GM10248 (cell line): ENCODE results near the gene COG7.
"Not testable (repeated sequence)": the region's sequence is repeated elsewhere in the genome, so short reads cannot be mapped to it uniquely, and the experiment has no call there.

Source experiments
- CTCF ChIA-PET: fragments of 300-600 bp; sonication (Branson Sonifier 250); formaldehyde crosslinking; extraction: SDS; loops from one replicate; lab custom pipeline; 2021; ENCODE audit warnings: antibody characterized with exemption; lab: Yijun Ruan, JAX
- POLR2A ChIA-PET: fragments of 350-650 bp; sonication (Branson Sonifier 250); formaldehyde crosslinking; extraction: SDS; loops from one replicate; lab custom pipeline; 2020; ENCODE audit warnings: antibody characterized with exemption; lab: Yijun Ruan, JAX
- DNase-seq: peaks from one replicate; pipeline ENCODE4 v3.0.0; 2012; ENCODE audit errors: extremely low spot score
- TF ChIP-seq, protein P1 (sequence below): IDR thresholded peaks from 2 replicates; pipeline ENCODE4 v1.5.1; 2012; ENCODE audit warnings: mild to moderate bottlenecking, low read depth; ENCODE audit errors: extremely low read depth, missing control alignments, control extremely low read depth

COG7 gene

DNA sequence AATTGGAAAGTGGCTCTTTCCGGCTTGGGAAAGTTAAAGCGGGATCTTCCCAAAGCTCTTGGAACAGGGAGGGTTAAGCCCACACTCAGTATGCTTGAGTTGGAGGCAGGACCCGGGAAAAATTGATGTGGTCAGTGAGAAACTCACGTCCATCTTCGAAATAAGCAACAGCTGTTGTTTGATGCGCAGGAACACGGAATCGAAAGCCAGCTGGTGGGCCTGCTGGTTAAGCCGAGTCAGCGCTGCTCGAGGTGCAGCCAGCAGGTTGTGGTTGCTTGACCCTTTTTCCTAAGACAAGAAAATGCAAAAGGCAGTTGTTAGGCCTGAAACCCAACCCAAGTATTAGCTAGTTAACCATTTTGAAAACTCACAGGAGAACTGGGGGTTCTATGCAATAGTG lies 49.4 kb downstream of the COG7 start:
- TF ChIP-seq, protein P1, sequence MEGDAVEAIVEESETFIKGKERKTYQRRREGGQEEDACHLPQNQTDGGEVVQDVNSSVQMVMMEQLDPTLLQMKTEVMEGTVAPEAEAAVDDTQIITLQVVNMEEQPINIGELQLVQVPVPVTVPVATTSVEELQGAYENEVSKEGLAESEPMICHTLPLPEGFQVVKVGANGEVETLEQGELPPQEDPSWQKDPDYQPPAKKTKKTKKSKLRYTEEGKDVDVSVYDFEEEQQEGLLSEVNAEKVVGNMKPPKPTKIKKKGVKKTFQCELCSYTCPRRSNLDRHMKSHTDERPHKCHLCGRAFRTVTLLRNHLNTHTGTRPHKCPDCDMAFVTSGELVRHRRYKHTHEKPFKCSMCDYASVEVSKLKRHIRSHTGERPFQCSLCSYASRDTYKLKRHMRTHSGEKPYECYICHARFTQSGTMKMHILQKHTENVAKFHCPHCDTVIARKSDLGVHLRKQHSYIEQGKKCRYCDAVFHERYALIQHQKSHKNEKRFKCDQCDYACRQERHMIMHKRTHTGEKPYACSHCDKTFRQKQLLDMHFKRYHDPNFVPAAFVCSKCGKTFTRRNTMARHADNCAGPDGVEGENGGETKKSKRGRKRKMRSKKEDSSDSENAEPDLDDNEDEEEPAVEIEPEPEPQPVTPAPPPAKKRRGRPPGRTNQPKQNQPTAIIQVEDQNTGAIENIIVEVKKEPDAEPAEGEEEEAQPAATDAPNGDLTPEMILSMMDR, result no peak
- POLR2A ChIA-PET, result no interaction called here
- DNase-seq, result no peak
- CTCF ChIA-PET, result interaction anchor here (1.4 to 2.4 kb wide), 4 partner anchors 10 to 31 kb away, joined by 4 to 12 read pairs (median 6); no protein-coding TSS in a partner anchor

DNA sequence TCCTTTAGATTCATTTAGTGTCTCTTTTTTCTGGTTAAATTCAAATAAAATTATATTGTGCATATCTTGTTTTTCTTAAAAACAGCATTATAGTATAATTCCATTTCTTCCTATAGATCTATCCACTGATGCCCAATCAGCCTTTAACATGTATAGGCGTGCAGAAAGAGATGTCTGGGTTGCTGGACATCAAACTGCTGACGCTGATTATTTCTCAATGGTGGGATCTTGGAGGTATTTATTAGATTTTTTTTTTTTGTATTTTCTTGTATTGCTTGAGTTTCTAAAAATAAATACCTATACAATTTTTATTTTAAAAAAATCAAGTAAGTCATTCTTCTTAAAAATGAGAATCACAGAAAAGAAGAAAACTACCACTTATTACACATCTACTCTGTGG lies 50.9 kb downstream of the COG7 start:
- ChIA-PET CTCF (no interaction called here), POLR2A (no interaction called here)
- TF ChIP-seq, protein P1, result no peak
- no peak for DNase-seq

DNA sequence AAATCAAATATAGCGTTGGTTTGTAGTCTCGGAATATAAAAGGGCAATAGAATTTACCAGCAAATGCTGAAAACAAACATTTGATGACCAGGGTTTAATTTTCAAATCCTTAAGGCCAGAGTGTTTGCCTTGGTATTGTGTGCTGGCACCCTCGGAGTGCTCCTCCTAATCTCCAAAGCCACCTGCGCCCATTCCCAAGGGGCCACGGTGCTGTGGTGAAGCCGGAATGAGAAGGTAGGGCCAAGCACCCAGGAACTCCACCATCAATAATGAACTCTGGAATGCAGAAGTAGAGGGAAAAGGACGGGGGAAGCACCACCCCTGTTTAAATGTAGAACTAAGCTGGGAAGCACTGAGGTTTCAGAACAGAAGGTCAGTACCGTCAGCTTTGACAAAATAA lies 51.9 kb downstream of the COG7 start:
- ChIA-PET CTCF (interaction anchor here (0.6 to 2.7 kb wide), 2 partner anchors 14 to 35 kb away, joined by 3 to 11 read pairs; no protein-coding TSS in a partner anchor), POLR2A (no interaction called here)

DNA sequence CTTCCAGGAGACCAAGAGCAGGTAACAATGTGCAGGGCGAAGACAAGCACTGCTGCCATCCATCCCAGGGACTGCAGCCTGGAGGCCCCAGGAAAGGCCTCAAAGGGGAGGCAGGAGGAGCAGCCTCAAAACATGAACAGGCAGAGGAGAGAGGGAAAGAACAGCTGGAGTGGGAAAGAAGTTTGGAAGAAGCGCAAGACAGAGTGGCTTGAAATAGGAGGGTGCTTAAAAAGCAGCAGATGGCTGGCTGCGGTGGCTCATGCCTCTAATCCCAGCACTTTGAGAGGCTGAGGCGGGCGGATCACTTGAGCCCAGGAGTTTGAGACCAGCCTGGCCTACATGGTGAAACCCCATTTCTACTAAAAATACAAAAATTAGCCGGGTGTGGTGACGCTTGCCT lies 52.5 kb downstream of the COG7 start:
- DNase-seq, POLR2A ChIA-PET: not testable (repeated sequence)
- CTCF ChIA-PET, result interaction anchor here (2.3 to 2.7 kb wide), 2 partner anchors 15 to 35 kb away, joined by 11 to 14 read pairs; no protein-coding TSS in a partner anchor

More for the DNA sequence above, 51.9 kb downstream of the COG7 start:
- DNase-seq, result no peak
- TF ChIP-seq, protein P1, result no peak

DNA sequence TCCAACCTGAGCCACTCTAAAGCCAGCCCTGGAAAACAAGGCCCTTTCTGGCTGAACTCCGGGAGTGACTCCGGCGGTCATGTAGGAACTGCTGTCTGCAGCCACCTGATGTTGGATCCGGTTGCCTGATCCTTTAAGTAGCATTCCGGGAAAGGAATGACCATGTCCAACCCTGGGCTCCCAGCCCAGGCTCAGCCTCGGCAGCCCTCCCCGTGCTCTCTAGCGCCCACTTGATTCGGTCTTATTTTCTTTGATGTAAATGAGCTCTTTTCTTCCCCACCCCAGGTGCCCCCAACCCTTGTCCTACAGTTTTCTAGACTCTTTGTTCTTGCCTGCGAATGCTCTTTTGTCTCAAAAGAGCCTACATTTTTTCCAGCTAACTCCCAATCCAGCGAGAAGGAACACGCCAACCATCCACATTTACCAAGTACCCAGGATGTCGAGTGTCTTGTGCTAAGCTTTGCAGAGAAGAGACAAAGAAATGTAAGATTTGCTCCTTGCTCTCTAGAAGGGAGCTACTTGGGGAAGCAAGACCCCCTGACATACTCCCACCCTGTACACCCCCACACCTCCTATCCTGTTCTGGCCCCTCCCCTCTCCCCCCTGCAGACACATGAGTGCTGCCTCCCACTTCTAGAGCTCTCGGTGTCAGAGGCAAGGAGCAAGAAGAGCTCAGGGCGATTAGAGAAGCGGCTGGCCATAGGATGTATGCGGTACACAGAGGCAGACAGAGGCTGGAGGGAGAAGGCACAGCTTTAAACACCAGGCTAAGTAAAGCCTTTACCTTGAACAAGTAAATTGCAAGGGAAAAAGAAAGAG lies 53.8 kb downstream of the COG7 start:
- DNase-seq, result no peak
- ChIA-PET POLR2A (no interaction called here), CTCF (interaction anchor here (1.0 to 2.7 kb wide), 6 partner anchors 10 to 223 kb away, joined by 3 to 14 read pairs (median 4); no protein-coding TSS in a partner anchor)
- TF ChIP-seq, protein P1, result no peak

DNA sequence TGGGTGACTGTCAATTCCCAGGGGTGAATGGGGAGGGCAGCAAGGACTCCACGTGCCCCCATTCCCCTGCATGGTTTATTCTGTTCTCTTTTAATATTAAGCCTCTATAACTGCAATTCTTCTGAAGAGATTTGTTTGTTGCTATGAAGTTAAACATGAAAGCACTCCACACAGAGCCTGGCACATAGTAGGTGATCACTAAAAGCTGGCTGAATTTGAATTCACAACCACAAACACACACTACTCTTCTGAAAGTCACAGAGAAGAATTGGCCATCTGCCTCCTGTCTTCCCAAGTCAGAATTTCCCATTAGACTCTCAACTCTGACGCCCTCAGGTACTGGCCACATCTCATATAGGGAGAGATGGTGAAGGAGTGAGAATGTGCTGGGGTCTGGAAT lies 55.5 kb downstream of the COG7 start:
- ChIA-PET POLR2A (no interaction called here), CTCF (interaction anchor here (0.9 kb wide), 1 partner anchor 28 kb away, joined by 3 read pairs; no protein-coding TSS in a partner anchor)
- TF ChIP-seq, protein P1, result no peak
- no peak for DNase-seq

DNA sequence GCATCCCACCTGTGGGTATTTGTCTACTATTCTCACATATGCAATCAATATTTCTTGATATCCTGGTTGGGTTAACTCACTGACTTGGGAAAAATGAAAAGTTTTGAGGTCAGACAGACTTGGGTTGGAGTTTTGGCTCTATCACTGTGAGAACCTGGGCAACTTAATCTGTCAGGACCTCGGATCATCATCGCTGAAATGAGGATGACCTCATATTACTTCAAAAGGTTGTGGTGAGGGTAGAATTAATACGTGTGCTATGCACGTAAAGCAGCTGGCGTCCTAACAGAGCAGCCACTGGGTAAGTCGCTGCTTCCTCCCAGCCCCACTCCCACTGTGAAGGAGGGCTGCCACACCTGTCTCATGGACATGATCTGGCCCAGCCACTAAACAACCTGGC lies 57.3 kb downstream of the COG7 start:
- DNase-seq, result no peak
- POLR2A ChIA-PET, result no interaction called here
- CTCF ChIA-PET, result no interaction called here
- TF ChIP-seq, protein P1, result no peak
